IMR-90 (cell line): ENCODE measurements around the gene RIPK3. TPM values are rescaled to one million over a fixed set of nuclear protein-coding genes. Genes with fewer than 3 reads are reported as not detected.

Experiments
- ATAC-seq: fragments of 200-7000 bp; cut with Tn5 transposase; 2 replicates; pipeline ENCODE4 v1.9.1; 2020; ENCODE audit warnings: low read depth, mild to moderate bottlenecking, moderate library complexity
- BruUV-seq: library from RNA; stranded (reverse); fragments of 400-500 nt; replicated peaks from 2 replicates; lab custom pipeline; 2021; lab: Mats Ljungman, UMichigan
- CTCF ChIA-PET: fragments of 300-600 bp; formaldehyde crosslinking; extraction: SDS; loops from one replicate; lab custom pipeline; 2021; ENCODE audit warnings: antibody characterized with exemption; lab: Yijun Ruan, JAX
- POLR2A ChIA-PET: fragments of 300-600 bp; sonication (Branson Sonifier 250); formaldehyde crosslinking; loops from one replicate; lab custom pipeline; 2022; ENCODE audit warnings: antibody characterized with exemption; ENCODE audit not compliant: unreplicated experiment; lab: Charles Lee
- DNase-seq: peaks from one replicate; pipeline ENCODE4 v3.0.0; 2013
- H2AFZ ChIP-seq: replicated peaks from 2 replicates; pipeline ENCODE3; 2013; ENCODE audit warnings: low read length, mild to moderate bottlenecking; ENCODE audit not compliant: poor library complexity
- H2AK5ac ChIP-seq: 2 replicates; pipeline ENCODE4 v1.6.1; 2013; ENCODE audit warnings: low read depth, low read length, inconsistent platforms
- H2AK9ac ChIP-seq: replicated peaks from 2 replicates; pipeline ENCODE3; 2013; ENCODE audit warnings: mild to moderate bottlenecking, low read depth, low read length, moderate library complexity; ENCODE audit not compliant: poor library complexity
- H2BK120ac ChIP-seq: 2 replicates; pipeline ENCODE4 v1.6.1; 2013; ENCODE audit warnings: low read depth, low read length, inconsistent platforms
- H2BK15ac ChIP-seq: 3 replicates; pipeline ENCODE4 v1.6.1; 2013; ENCODE audit warnings: low read depth, low read length, inconsistent platforms
- H2BK20ac ChIP-seq: 2 replicates; pipeline ENCODE4 v1.6.1; 2013; ENCODE audit warnings: low read depth, mild to moderate bottlenecking, inconsistent platforms, low read length, moderate library complexity
- H2BK5ac ChIP-seq: 2 replicates; pipeline ENCODE4 v1.6.1; 2013; ENCODE audit warnings: mild to moderate bottlenecking, low read depth, low read length, inconsistent platforms; ENCODE audit not compliant: poor library complexity, severe bottlenecking
- H3K14ac ChIP-seq: replicated peaks from 2 replicates; pipeline ENCODE4 v1.6.1; 2013; ENCODE audit warnings: low read depth, low read length, inconsistent platforms
- H3K18ac ChIP-seq: 2 replicates; pipeline ENCODE4 v1.6.1; 2013; ENCODE audit warnings: low read depth, low read length, control low read depth
- H3K23ac ChIP-seq: 2 replicates; pipeline ENCODE4 v1.6.1; 2013; ENCODE audit warnings: low read depth, low read length, inconsistent platforms
- H3K27ac ChIP-seq: 2 replicates; pipeline ENCODE4 v1.5.1; 2013; ENCODE audit warnings: mild to moderate bottlenecking, control low read depth, low read length; ENCODE audit not compliant: insufficient read depth
- H3K27me3 ChIP-seq: 2 replicates; pipeline ENCODE4 v1.6.1; 2013; ENCODE audit warnings: low read length; ENCODE audit not compliant: control insufficient read depth, insufficient read depth
- H3K36me3 ChIP-seq: 2 replicates; pipeline ENCODE4 v1.6.1; 2013; ENCODE audit warnings: low read length, mixed read lengths; ENCODE audit not compliant: control insufficient read depth, insufficient read depth
- H3K4ac ChIP-seq: 2 replicates; pipeline ENCODE4 v1.6.1; 2013; ENCODE audit warnings: low read depth, low read length, inconsistent platforms
- H3K4me1 ChIP-seq: 2 replicates; pipeline ENCODE4 v1.6.1; 2013; ENCODE audit warnings: low read length, mixed read lengths; ENCODE audit not compliant: control insufficient read depth, insufficient read depth
- H3K4me2 ChIP-seq: 2 replicates; pipeline ENCODE4 v1.6.1; 2013; ENCODE audit warnings: low read depth, mild to moderate bottlenecking, control low read depth, low read length, moderate library complexity
- H3K4me3 ChIP-seq: 2 replicates; pipeline ENCODE4 v1.5.1; 2013; ENCODE audit warnings: low read depth, mild to moderate bottlenecking, control low read depth, low read length, moderate library complexity; ENCODE audit not compliant: insufficient read depth
- H3K56ac ChIP-seq: 2 replicates; pipeline ENCODE4 v1.6.1; 2013; ENCODE audit warnings: low read length, inconsistent platforms; ENCODE audit not compliant: insufficient read depth; ENCODE audit errors: extremely low read depth
- H3K79me1 ChIP-seq, 2 experiments: 2 replicates each; pipeline ENCODE4 v1.6.1; 2013; ENCODE audit warnings: low read length in 2 of 2, inconsistent platforms in 1 of 2, low read depth in 1 of 2
- H3K9ac ChIP-seq: 2 replicates; pipeline ENCODE4 v1.6.1; 2013; ENCODE audit warnings: low read depth, low read length, control low read depth
- H3K9me1 ChIP-seq: 2 replicates; pipeline ENCODE4 v1.6.1; 2013; ENCODE audit warnings: low read length, inconsistent platforms; ENCODE audit not compliant: insufficient read depth
- H3K9me3 ChIP-seq: 2 replicates; pipeline ENCODE4 v1.6.1; 2013; ENCODE audit warnings: low read length; ENCODE audit not compliant: control insufficient read depth, insufficient read depth
- H4K20me1 ChIP-seq: 2 replicates; pipeline ENCODE4 v1.6.1; 2013; ENCODE audit warnings: low read length, inconsistent platforms; ENCODE audit not compliant: insufficient read depth
- H4K5ac ChIP-seq: 2 replicates; pipeline ENCODE4 v1.6.1; 2013; ENCODE audit warnings: mild to moderate bottlenecking, low read depth, low read length, control low read depth
- H4K8ac ChIP-seq, 2 experiments: 2 replicates each; pipeline ENCODE4 v1.6.1; 2013; ENCODE audit warnings: low read depth in 2 of 2, low read length in 2 of 2, control low read depth in 1 of 2, inconsistent platforms in 1 of 2
- H4K91ac ChIP-seq: 2 replicates; pipeline ENCODE4 v1.6.1; 2013; ENCODE audit warnings: low read depth, low read length, inconsistent platforms; ENCODE audit not compliant: insufficient read depth
- BHLHE40 ChIP-seq: fragments of 150-350 bp; IDR thresholded peaks from 2 replicates; pipeline ENCODE4 v1.6.1; 2016; ENCODE audit warnings: mild to moderate bottlenecking, low read depth, low read length
- CEBPB ChIP-seq: IDR thresholded peaks from 2 replicates; pipeline ENCODE4 v1.6.1; 2012; ENCODE audit warnings: low read depth, low read length, improper control_type of control experiment
- CHD1 ChIP-seq: IDR thresholded peaks from 2 replicates; pipeline ENCODE4 v1.6.1; 2012; ENCODE audit warnings: low read depth, low read length, improper control_type of control experiment
- FOS ChIP-seq: fragments of 150-350 bp; IDR thresholded peaks from 2 replicates; pipeline ENCODE4 v1.6.1; 2016; ENCODE audit warnings: low read depth, low read length
- MAFK ChIP-seq: IDR thresholded peaks from 2 replicates; pipeline ENCODE4 v1.6.1; 2012; ENCODE audit warnings: low read depth, low read length, improper control_type of control experiment
- MAZ ChIP-seq: IDR thresholded peaks from 2 replicates; pipeline ENCODE4 v1.6.1; 2012; ENCODE audit warnings: low read depth, mild to moderate bottlenecking, low read length, improper control_type of control experiment, moderate library complexity, borderline replicate concordance
- MXI1 ChIP-seq: IDR thresholded peaks from 2 replicates; pipeline ENCODE4 v1.6.1; 2012; ENCODE audit warnings: low read depth, mild to moderate bottlenecking, low read length, moderate library complexity, borderline replicate concordance
- NFE2L2 ChIP-seq: fragments of 150-350 bp; IDR thresholded peaks from 2 replicates; pipeline ENCODE4 v1.6.1; 2016; ENCODE audit warnings: low read depth, mild to moderate bottlenecking, low read length
- POLR2A ChIP-seq: IDR thresholded peaks from 2 replicates; pipeline ENCODE4 v1.6.1; 2012; ENCODE audit warnings: mild to moderate bottlenecking, low read depth, low read length
- RAD21 ChIP-seq: IDR thresholded peaks from 2 replicates; pipeline ENCODE4 v1.6.1; 2012; ENCODE audit warnings: low read length, improper control_type of control experiment
- RCOR1 ChIP-seq: IDR thresholded peaks from 2 replicates; pipeline ENCODE4 v1.6.1; 2012; ENCODE audit warnings: mild to moderate bottlenecking, low read length, improper control_type of control experiment; ENCODE audit not compliant: insufficient replicate concordance
- RFX5 ChIP-seq: IDR thresholded peaks from 2 replicates; pipeline ENCODE4 v1.8.0; 2012; ENCODE audit warnings: low read depth, mild to moderate bottlenecking, low read length, moderate library complexity
- SMC3 ChIP-seq: fragments of 150-350 bp; IDR thresholded peaks from 2 replicates; pipeline ENCODE4 v1.6.1; 2016; ENCODE audit warnings: low read depth, mild to moderate bottlenecking, antibody characterized with exemption, low read length, moderate library complexity
- WGBS, 2 experiments: methylation state at CpG; one replicate each; pipeline versions ENCODE4 v1.1.5 to v1.1.7; 2013; ENCODE audit warnings: missing lambda C conversion rate in 2 of 2; ENCODE audit not compliant: insufficient read length in 1 of 2; ENCODE audit errors: extremely low coverage in 2 of 2; 5-methylcytosine and 5-hydroxymethylcytosine counted together
- dilution Hi-C: fragments of 300-500 bp; cut with HindIII; formaldehyde crosslinking; loops from one replicate; pipeline ENCODE4 v1.14.3; 2018; ENCODE audit warnings: low sequenced_read_pairs; ENCODE audit not compliant: unreplicated experiment
- in situ Hi-C: fragments of 300-500 bp; cut with MboI; formaldehyde crosslinking; loops from 3 replicates; pipeline ENCODE4 v1.14.3; 2019; ENCODE audit warnings: low sequenced_read_pairs, inconsistent platforms, mixed read lengths
- intact Hi-C: fragments of 100-400 bp; cut with micrococcal nuclease; formaldehyde crosslinking; loops from 2 replicates; pipeline ENCODE4 v1.10.0; 2022
- polyA plus RNA-seq, 3 experiments: library from polyadenylated mRNA; depleted of rRNA; stranded (reverse); fragments of >200 nt; gene quantifications; 2 replicates each; pipeline ENCODE4 v1.2.3, GENCODE V29; 2012; ENCODE audit warnings: low replicate concordance in 1 of 3
- total RNA-seq: library from RNA; depleted of rRNA; stranded (reverse); fragments of >200 nt; gene quantifications from 2 replicates; pipeline ENCODE4 v1.2.3, GENCODE V29; 2012
- TF ChIP-seq, protein P1 (sequence below): fragments of 150-350 bp; IDR thresholded peaks from 2 replicates; pipeline ENCODE4 v1.6.1; 2017; ENCODE audit warnings: mild to moderate bottlenecking, antibody characterized with exemption, low read length, low read depth
- TF ChIP-seq, protein P2 (sequence below): conservative IDR thresholded peaks from 2 replicates; pipeline ENCODE4 v1.5.1; 2012; ENCODE audit warnings: mild to moderate bottlenecking, low read depth, low read length, improper control_type of control experiment

RIPK3 gene
- total and polyA plus RNA-seq, 2 of the 4 experiments (the other 2 are of a cell fraction) = 0.09 TPM; not detected in 1

DNA sequence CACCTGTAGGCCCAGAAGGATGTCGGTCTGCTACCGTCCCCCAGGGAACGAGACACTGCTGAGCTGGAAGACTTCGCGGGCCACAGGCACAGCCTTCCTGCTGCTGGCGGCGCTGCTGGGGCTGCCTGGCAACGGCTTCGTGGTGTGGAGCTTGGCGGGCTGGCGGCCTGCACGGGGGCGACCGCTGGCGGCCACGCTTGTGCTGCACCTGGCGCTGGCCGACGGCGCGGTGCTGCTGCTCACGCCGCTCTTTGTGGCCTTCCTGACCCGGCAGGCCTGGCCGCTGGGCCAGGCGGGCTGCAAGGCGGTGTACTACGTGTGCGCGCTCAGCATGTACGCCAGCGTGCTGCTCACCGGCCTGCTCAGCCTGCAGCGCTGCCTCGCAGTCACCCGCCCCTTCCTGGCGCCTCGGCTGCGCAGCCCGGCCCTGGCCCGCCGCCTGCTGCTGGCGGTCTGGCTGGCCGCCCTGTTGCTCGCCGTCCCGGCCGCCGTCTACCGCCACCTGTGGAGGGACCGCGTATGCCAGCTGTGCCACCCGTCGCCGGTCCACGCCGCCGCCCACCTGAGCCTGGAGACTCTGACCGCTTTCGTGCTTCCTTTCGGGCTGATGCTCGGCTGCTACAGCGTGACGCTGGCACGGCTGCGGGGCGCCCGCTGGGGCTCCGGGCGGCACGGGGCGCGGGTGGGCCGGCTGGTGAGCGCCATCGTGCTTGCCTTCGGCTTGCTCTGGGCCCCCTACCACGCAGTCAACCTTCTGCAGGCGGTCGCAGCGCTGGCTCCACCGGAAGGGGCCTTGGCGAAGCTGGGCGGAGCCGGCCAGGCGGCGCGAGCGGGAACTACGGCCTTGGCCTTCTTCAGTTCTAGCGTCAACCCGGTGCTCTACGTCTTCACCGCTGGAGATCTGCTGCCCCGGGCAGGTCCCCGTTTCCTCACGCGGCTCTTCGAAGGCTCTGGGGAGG is 28.9 kb downstream of the RIPK3 start, which contains the start of gene LTB4R:
LTB4R (plus strand) TSS at position 857 of the 959 bp plus-strand sequence. CDS start 4,150 bp downstream, outside the sequence.
- Histone ChIP-seq H3K4me2 (peak within 1 kb of the TSS; percentile 39; the same call in 1 of the 2 replicates), H3K79me1 (peaks cover 3 to 8% of the 10 kb centered on the region in 2 experiments; a peak in 1 of 4 replicates), H3K27ac (no peak within 1 kb of the TSS), H4K20me1 (peaks cover 8% of the 10 kb centered on the region; the same call in 1 of the 2 replicates), H4K5ac (no peak within 1 kb of the TSS), H3K18ac (no peak within 1 kb of the TSS), H2BK5ac (no peak within 1 kb of the TSS), H3K56ac (no peak within 1 kb of the TSS), H3K9me3 (no peaks in the 10 kb centered on the region), H3K36me3 (peaks cover 10% of the 10 kb centered on the region), H3K9ac (no peak within 1 kb of the TSS), H3K4me3 (peak within 1 kb of the TSS; percentile 12; the same call in 1 of the 2 replicates), H2AK9ac (peak within 1 kb of the TSS; percentile 60), H2BK20ac (no peak within 1 kb of the TSS), H2AFZ (peak within 1 kb of the TSS; percentile 60), H3K4me1 (peaks cover 10% of the 10 kb centered on the region; the same call in 1 of the 2 replicates), H4K91ac (no peak within 1 kb of the TSS), H3K9me1 (peaks cover 7% of the 10 kb centered on the region; the same call in 1 of the 2 replicates), H3K14ac (no peak within 1 kb of the TSS), H2AK5ac (0 out of 2 replicates have a peak within 1 kb of the TSS, but pooled peaks have one; percentile 9), H3K4ac (no peak within 1 kb of the TSS), H2BK120ac (no peak within 1 kb of the TSS), H4K8ac (no peak within 1 kb of the TSS), H3K23ac (0 out of 2 replicates have a peak within 1 kb of the TSS, but pooled peaks have one; percentile 41), H3K27me3 (peaks cover 10% of the 10 kb centered on the region; the same call in 1 of the 2 replicates), H2BK15ac (no peak within 1 kb of the TSS)
- TF ChIP-seq SMC3 (no peak), RFX5 (no peak), NFE2L2 (no peak), POLR2A (no peak), MXI1 (no peak; the same call in 1 of the 2 replicates), RCOR1 (no peak), RAD21 (no peak), BHLHE40 (peak; percentile 64; the same call in 1 of the 2 replicates), CHD1 (no peak), MAZ (no peak), MAFK (no peak), CEBPB (no peak), FOS (no peak)
- TF ChIP-seq, protein P1, sequence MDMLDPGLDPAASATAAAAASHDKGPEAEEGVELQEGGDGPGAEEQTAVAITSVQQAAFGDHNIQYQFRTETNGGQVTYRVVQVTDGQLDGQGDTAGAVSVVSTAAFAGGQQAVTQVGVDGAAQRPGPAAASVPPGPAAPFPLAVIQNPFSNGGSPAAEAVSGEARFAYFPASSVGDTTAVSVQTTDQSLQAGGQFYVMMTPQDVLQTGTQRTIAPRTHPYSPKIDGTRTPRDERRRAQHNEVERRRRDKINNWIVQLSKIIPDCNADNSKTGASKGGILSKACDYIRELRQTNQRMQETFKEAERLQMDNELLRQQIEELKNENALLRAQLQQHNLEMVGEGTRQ = no peak
- TF ChIP-seq, protein P2, sequence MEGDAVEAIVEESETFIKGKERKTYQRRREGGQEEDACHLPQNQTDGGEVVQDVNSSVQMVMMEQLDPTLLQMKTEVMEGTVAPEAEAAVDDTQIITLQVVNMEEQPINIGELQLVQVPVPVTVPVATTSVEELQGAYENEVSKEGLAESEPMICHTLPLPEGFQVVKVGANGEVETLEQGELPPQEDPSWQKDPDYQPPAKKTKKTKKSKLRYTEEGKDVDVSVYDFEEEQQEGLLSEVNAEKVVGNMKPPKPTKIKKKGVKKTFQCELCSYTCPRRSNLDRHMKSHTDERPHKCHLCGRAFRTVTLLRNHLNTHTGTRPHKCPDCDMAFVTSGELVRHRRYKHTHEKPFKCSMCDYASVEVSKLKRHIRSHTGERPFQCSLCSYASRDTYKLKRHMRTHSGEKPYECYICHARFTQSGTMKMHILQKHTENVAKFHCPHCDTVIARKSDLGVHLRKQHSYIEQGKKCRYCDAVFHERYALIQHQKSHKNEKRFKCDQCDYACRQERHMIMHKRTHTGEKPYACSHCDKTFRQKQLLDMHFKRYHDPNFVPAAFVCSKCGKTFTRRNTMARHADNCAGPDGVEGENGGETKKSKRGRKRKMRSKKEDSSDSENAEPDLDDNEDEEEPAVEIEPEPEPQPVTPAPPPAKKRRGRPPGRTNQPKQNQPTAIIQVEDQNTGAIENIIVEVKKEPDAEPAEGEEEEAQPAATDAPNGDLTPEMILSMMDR = peak; percentile 26; the same call in 1 of the 2 replicates
- BruUV-seq = no TSS peak
- ATAC-seq (peak; percentile 82), DNase-seq (peak; percentile 73)
- in situ Hi-C loops = no loop called here
- dilution Hi-C loops = no loop called here
- POLR2A ChIA-PET = no interaction called here
- 24% methylated on average over 83 of the region's 99 CpGs; no CpG with 5 or more reads in 1 of the 2 experiments for WGBS, 2 experiments
- intact Hi-C loops = no loop called here
- CTCF ChIA-PET = interaction anchor here (1.2 to 1.4 kb wide), 3 partner anchors 23 to 68 kb away, joined by 3 to 6 read pairs (median 4); no protein-coding TSS in a partner anchor
